Skeletal muscle tissue (tissue), 4 donors: ENCODE results near the gene PRPF4. TPM values are rescaled to one million over a fixed set of nuclear protein-coding genes. Genes with fewer than 3 reads are reported as not detected.
"Not testable (repeated sequence)": the region's sequence is repeated elsewhere in the genome, so short reads cannot be mapped to it uniquely, and the experiment has no call there.

Source experiments
- H3K27ac ChIP-seq: one replicate; pipeline ENCODE4 v1.7.0; 2013; ENCODE audit warnings: mild to moderate bottlenecking, low read depth, low read length, inconsistent platforms
- H3K27me3 ChIP-seq, 3 donors: one replicate each; pipeline ENCODE4 v1.7.0; 2013; ENCODE audit warnings: low read length in 3 of 3; ENCODE audit not compliant: control insufficient read depth in 3 of 3, insufficient read depth in 3 of 3
- H3K36me3 ChIP-seq, 3 donors: one replicate each; pipeline ENCODE4 v1.7.0; 2013; ENCODE audit warnings: low read length in 3 of 3; ENCODE audit not compliant: control insufficient read depth in 3 of 3, insufficient read depth in 3 of 3
- H3K4me1 ChIP-seq, 3 donors: one replicate each; pipeline ENCODE4 v1.7.0; 2013; ENCODE audit warnings: low read length in 3 of 3, mild to moderate bottlenecking in 3 of 3; ENCODE audit not compliant: control insufficient read depth in 3 of 3, insufficient read depth in 3 of 3
- H3K4me3 ChIP-seq, 3 donors: one replicate each; pipeline ENCODE4 v1.7.0; 2013; ENCODE audit warnings: low read length in 3 of 3
- H3K9ac ChIP-seq, 3 donors: one replicate each; pipeline ENCODE4 v1.7.0; 2013; ENCODE audit warnings: low read length in 3 of 3, mild to moderate bottlenecking in 3 of 3, moderate library complexity in 2 of 3, low read depth in 1 of 3
- H3K9me3 ChIP-seq, 3 donors: one replicate each; pipeline ENCODE4 v1.7.0; 2013; ENCODE audit warnings: low read length in 3 of 3; ENCODE audit not compliant: control insufficient read depth in 3 of 3
- total RNA-seq: library from RNA; depleted of rRNA; stranded (reverse); fragments of >200 nt; gene quantifications from one replicate; pipeline ENCODE4 v1.2.3, GENCODE V29; 2014
- donor health status: Osteomylitis.

Gene PRPF4
- total RNA-seq, 1 donor from 2014 or later: 19.3 TPM

DNA sequence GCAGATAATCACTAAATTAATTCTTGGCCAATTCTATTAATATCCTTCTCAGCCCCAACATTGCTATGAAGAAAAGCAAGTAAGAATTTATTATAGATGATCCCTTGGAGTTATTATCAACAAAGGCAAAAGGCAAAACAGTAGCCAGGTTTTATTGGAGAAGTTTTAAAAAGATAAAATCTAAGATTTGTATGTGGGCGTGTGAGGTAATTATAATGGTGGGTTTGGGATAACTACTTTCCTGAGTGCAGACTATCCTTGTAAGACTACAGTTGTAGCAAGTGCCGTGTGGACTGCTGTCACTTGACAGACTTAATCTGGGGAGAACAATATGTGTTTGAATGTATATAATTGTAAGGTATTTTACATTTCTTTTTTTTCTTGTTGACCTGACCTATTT lies 30.9 kb upstream of the PRPF4 start:
- no peak overlapping the region for H3K4me3 ChIP-seq
- no peaks in the 10 kb centered on the region for H3K9me3 ChIP-seq
- H3K27ac ChIP-seq: no peak overlapping the region
- no peaks in the 10 kb centered on the region for H3K36me3 ChIP-seq
- H3K4me1 ChIP-seq: no peaks in the 10 kb centered on the region
- H3K9ac ChIP-seq: no peak overlapping the region
- H3K27me3 ChIP-seq: no peaks in the 10 kb centered on the region

DNA sequence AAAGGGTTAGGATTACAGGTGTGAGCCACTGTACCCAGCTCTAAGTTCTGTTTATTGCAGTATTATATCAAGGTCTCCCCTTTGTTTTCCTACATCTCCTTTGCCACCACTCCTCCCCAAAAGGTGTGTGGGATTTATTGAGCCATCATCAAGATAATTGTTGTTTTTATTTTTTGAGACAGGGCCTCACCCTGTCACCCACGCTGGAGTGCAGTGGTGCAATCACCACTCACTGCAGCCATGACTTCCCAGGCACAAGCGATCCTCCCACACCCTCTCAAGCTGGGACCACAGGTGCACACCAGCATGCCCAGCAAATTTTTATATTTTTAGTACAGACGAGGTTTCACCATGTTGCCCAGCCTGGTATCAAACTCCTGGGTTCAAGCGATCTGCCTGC lies 29.6 kb upstream of the PRPF4 start:
- H3K36me3 ChIP-seq: no peaks in the 10 kb centered on the region
- H3K27me3 ChIP-seq: no peaks in the 10 kb centered on the region

DNA sequence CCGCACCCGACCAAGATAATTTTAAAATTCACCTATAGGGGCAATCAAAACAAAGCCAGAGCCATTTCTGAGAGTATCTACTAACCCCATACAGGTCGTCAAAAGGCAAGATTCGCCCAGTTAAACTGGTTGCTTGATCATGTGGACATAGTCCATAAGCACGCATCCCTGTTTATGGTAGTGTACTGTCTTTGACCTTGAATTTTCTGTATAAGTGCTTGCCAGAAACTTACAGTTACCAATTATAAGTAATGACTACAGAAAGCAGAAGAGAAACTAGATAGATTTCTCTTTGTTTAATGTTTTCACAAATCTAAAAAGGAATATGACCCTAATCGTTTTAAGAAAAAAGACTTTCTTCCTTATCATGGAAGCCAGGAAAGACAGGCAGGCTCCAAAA lies 28.5 kb upstream of the PRPF4 start:
- H3K9me3 ChIP-seq: peaks cover 0 to 2% (median 0%) of the 10 kb centered on the region in 3 donors
- no peaks in the 10 kb centered on the region for H3K36me3 ChIP-seq
- H3K27me3 ChIP-seq: no peaks in the 10 kb centered on the region
- no peak overlapping the region for H3K9ac ChIP-seq
- H3K4me1 ChIP-seq: no peaks in the 10 kb centered on the region
- no peak overlapping the region for H3K4me3 ChIP-seq
- H3K27ac ChIP-seq: no peak overlapping the region

More for the DNA sequence above, 29.6 kb upstream of the PRPF4 start:
- peaks cover 0 to 2% (median 0%) of the 10 kb centered on the region in 3 donors for H3K9me3 ChIP-seq
- no peak overlapping the region for H3K4me3 ChIP-seq
- H3K27ac ChIP-seq: no peak overlapping the region
- no peak overlapping the region for H3K9ac ChIP-seq
- no peaks in the 10 kb centered on the region for H3K4me1 ChIP-seq

DNA sequence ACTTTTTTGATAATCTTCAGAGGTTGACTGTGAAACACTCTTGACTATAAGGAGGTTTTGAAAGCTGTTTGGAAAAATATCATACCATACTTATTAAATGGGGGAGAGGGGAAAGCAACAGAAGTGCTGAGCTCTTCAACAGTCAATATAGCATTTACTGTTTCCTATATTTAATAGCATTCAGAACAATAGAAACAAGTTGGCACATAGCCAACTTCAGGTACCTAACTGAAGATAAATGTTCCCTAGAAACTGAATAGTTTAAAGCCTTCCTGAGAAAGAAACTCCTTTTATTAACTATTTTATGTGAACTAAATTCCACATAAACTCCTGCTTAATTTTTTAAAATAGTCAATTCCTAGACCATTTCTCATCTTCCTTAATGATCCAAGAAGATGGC lies 27.8 kb upstream of the PRPF4 start:
- H3K27ac ChIP-seq: no peak overlapping the region
- H3K9me3 ChIP-seq: peaks cover 0 to 2% (median 0%) of the 10 kb centered on the region in 3 donors
- no peaks in the 10 kb centered on the region for H3K4me1 ChIP-seq
- no peaks in the 10 kb centered on the region for H3K36me3 ChIP-seq
- no peak overlapping the region for H3K9ac ChIP-seq
- no peaks in the 10 kb centered on the region for H3K27me3 ChIP-seq
- H3K4me3 ChIP-seq: no peak overlapping the region

DNA sequence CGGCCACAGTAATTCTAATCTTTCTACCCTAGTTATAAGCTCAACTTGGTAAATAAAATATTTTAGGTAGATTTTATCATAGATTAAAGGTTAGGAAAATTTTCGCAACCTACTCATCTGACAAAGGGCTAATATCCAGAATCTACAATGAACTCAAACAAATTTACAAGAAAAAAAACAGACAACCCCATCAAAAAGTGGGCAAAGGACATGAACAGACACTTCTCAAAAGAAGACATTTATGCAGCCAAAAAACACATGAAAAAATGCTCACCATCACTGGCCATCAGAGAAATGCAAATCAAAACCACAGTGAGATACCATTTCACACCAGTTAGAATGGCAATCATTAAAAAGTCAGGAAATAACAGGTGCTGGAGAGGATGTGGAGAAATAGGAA lies 25.8 kb upstream of the PRPF4 start:
- not testable (repeated sequence) for H3K27me3 ChIP-seq, H3K9me3 ChIP-seq, H3K4me1 ChIP-seq, H3K9ac ChIP-seq, H3K36me3 ChIP-seq, H3K4me3 ChIP-seq, H3K27ac ChIP-seq

DNA sequence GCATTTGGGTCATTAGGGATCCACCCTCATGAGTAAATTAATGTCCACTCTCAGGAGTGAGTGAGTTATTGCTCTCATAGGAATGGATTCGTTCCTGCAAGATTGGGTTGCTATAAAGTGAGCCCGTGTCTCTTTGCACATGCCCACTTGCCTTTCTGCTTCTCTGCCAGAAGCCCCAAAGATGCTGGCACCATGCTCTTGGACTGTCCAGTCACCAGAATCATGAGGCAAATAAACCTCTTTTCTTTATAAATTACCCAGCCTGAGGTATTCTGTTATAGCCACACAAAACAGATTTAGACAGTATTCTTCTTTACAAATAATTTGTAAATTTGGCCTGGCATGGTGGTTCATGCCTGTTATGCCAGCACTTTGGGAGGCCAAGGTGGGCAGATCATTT lies 24.7 kb upstream of the PRPF4 start:
- peaks cover 0 to 5% (median 0%) of the 10 kb centered on the region in 3 donors for H3K36me3 ChIP-seq
- no peak overlapping the region for H3K4me3 ChIP-seq
- no peaks in the 10 kb centered on the region for H3K27me3 ChIP-seq
- H3K9me3 ChIP-seq: peaks cover 0 to 2% (median 0%) of the 10 kb centered on the region in 3 donors
- H3K4me1 ChIP-seq: no peaks in the 10 kb centered on the region
- no peak overlapping the region for H3K9ac ChIP-seq
- no peak overlapping the region for H3K27ac ChIP-seq

DNA sequence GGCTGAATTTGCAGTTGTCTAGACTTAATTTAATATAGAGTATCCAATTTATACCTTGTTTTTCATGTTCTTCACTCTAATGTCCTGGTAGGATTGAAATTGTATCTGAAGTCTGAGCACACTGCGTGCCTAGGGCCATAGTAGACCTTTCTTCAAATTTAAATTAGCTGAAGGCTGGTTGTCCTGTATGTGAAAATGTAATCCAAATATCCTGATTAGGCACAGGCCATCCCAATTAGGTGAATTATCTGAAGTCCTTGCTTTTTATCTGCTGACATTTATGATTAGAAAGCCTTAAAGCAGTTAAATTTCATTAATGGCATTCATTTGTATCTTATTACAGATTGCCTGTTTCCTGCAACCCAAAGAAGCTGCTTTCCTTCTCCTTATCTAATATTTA lies 20.5 kb upstream of the PRPF4 start:
- H3K4me1 ChIP-seq: no peaks in the 10 kb centered on the region
- H3K27me3 ChIP-seq: no peaks in the 10 kb centered on the region
- peaks cover 0 to 2% (median 0%) of the 10 kb centered on the region in 3 donors for H3K9me3 ChIP-seq
- peaks cover 5 to 18% (median 18%) of the 10 kb centered on the region in 3 donors for H3K36me3 ChIP-seq
- no peak overlapping the region for H3K27ac ChIP-seq
- H3K4me3 ChIP-seq: no peak overlapping the region
- H3K9ac ChIP-seq: no peak overlapping the region

DNA sequence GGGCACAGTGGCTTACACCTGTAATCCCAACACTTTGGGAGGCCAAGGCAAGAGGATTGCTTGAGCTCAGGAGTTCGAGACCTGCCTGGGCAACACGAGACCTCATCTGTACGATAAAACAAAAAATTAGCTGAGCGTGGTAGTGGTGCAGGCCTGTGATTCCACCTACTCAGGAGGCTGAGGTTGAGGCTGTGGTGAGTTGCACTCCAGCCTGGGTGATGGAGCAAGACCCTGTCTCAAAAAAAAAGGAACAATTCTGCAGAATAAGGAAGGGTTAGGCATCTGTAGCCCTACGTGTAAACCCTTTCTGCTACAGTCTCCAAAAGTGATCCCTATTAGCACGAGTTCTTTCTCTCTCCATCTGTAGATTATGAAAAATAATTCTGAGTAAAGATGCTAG lies 20.0 kb upstream of the PRPF4 start:
- peaks cover 9 to 22% (median 21%) of the 10 kb centered on the region in 3 donors for H3K36me3 ChIP-seq
- H3K9ac ChIP-seq: no peak overlapping the region
- H3K27me3 ChIP-seq: no peaks in the 10 kb centered on the region
- peaks cover 0 to 2% (median 0%) of the 10 kb centered on the region in 3 donors for H3K9me3 ChIP-seq
- H3K27ac ChIP-seq: no peak overlapping the region
- H3K4me1 ChIP-seq: no peaks in the 10 kb centered on the region
- no peak overlapping the region for H3K4me3 ChIP-seq

DNA sequence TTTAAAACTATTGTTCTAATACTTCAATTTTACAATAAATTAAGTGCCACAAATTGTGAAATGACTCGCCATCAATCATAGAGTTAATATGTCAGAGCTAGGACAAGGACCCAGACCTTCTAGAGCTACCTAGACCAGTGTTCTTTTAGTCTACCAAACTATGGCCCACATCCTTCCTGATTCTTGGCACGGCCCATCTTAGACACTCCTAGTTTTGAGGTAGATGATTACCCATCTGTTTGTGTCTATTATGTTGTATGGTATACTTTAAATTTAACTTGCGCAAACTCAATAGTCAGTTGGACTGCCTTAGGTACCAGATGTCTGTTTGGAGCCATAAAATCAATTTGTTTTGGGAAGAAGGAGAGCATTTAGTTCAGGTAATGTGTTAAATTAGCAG lies 17.6 kb upstream of the PRPF4 start:
- no peak overlapping the region for H3K4me3 ChIP-seq
- H3K4me1 ChIP-seq: no peaks in the 10 kb centered on the region
- H3K9me3 ChIP-seq: no peaks in the 10 kb centered on the region
- no peak overlapping the region for H3K27ac ChIP-seq
- H3K36me3 ChIP-seq: peaks cover 16 to 31% (median 27%) of the 10 kb centered on the region in 3 donors
- H3K9ac ChIP-seq: no peak overlapping the region
- H3K27me3 ChIP-seq: no peaks in the 10 kb centered on the region

DNA sequence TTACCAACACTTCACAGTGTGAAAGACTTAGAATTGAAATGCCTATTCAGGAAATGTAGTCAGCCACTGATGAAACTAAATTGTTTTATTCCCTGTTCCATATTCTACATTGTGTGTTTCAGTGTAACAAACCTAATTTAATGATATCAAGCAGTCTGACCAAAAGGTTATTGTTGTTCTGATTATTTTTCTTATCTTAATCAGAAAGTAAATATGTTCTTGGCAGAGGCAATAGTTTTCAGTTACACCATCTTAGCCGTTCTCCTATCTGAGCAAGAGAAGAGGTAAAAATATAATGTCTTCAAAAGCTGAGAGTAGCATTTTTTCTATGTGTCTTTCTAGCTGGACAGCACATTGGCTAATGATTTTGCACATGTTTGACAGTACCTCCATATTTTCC lies 17.2 kb upstream of the PRPF4 start:
- Histone ChIP-seq H3K9ac (no peak overlapping the region), H3K4me3 (no peak overlapping the region), H3K36me3 (peaks cover 16 to 31% (median 27%) of the 10 kb centered on the region in 3 donors), H3K4me1 (no peaks in the 10 kb centered on the region), H3K27me3 (no peaks in the 10 kb centered on the region), H3K27ac (no peak overlapping the region), H3K9me3 (no peaks in the 10 kb centered on the region)
